Esophagus squamous epithelium (tissue), 5 donors: ENCODE results near the gene IL1R2. TPM values are rescaled to one million over a fixed set of nuclear protein-coding genes. Genes with fewer than 3 reads are reported as not detected.
A peak's percentile ranks its signal among the peaks of the same experiment; 100 is the strongest.

Experiments
- DNase-seq: peaks from one replicate; lab custom pipeline; 2025; lab: John Stamatoyannopoulos, UW
- H3K27ac ChIP-seq, 4 donors: fragments of 200-600 bp; sonication (generic); one replicate each; pipeline ENCODE4 v1.5.1; 2016 to 2019; ENCODE audit warnings: mild to moderate bottlenecking in 1 of 4
- H3K27me3 ChIP-seq, 4 donors: fragments of 200-600 bp; sonication (generic); 1 replicate in 3 of 4; 2 replicates in 1 of 4; pipeline versions ENCODE4 v1.5.1 to v1.6.0; 2017 to 2021; ENCODE audit warnings: antibody characterized with exemption in 1 of 4
- H3K36me3 ChIP-seq, 3 donors: fragments of 200-600 bp; sonication (generic); one replicate each; pipeline ENCODE4 v1.5.1; 2016 to 2019
- H3K4me1 ChIP-seq, 3 donors: fragments of 200-600 bp; sonication (generic); one replicate each; pipeline ENCODE4 v1.5.1; 2017 to 2019
- H3K4me3 ChIP-seq, 4 donors: fragments of 200-600 bp; sonication (generic); 1 replicate in 3 of 4; 2 replicates in 1 of 4; pipeline ENCODE4 v1.5.1; 2016 to 2019; ENCODE audit warnings: mild to moderate bottlenecking in 2 of 4, moderate library complexity in 1 of 4
- H3K9me3 ChIP-seq, 3 donors: fragments of 200-600 bp; sonication (generic); one replicate each; pipeline ENCODE4 v1.5.1; 2016 to 2019
- POLR2A ChIP-seq, 4 donors: fragments of 450-650 bp; IDR thresholded peaks; one replicate each; pipeline ENCODE4 v1.6.1; 2017; ENCODE audit warnings: antibody characterized with exemption in 4 of 4, mild to moderate bottlenecking in 4 of 4, moderate library complexity in 3 of 4
- WGBS, 2 donors: methylation state at CpG; one replicate each; pipeline ENCODE4 v1.1.5; 2018; 5-methylcytosine and 5-hydroxymethylcytosine counted together
- intact Hi-C: fragments of 100-400 bp; cut with DNase I; formaldehyde crosslinking; loops from one replicate; pipeline ENCODE4 v1.15.0; 2022
- total RNA-seq, 4 donors: library from RNA; depleted of rRNA; stranded (reverse); fragments of >200 nt; gene quantifications; one replicate each; pipeline ENCODE4 v1.1.0, GENCODE V29; 2016
- TF ChIP-seq, protein P1 (sequence below), 6 experiments: fragments of 450-650 bp in 4 of 6; fragments of 200-600 bp in 2 of 6; sonication (generic) in 2 of 6; IDR thresholded peaks; one replicate each; pipeline ENCODE4 v1.5.1; 2016 to 2019; ENCODE audit warnings: antibody characterized with exemption in 6 of 6, mild to moderate bottlenecking in 4 of 6, moderate library complexity in 4 of 6
- donor health status: DM: yes; HTN: yes; CAD: no.

IL1R2 gene
- total RNA-seq, 4 donors from 2014 or later = 24.1 to 182 (median 78.0) TPM

DNA sequence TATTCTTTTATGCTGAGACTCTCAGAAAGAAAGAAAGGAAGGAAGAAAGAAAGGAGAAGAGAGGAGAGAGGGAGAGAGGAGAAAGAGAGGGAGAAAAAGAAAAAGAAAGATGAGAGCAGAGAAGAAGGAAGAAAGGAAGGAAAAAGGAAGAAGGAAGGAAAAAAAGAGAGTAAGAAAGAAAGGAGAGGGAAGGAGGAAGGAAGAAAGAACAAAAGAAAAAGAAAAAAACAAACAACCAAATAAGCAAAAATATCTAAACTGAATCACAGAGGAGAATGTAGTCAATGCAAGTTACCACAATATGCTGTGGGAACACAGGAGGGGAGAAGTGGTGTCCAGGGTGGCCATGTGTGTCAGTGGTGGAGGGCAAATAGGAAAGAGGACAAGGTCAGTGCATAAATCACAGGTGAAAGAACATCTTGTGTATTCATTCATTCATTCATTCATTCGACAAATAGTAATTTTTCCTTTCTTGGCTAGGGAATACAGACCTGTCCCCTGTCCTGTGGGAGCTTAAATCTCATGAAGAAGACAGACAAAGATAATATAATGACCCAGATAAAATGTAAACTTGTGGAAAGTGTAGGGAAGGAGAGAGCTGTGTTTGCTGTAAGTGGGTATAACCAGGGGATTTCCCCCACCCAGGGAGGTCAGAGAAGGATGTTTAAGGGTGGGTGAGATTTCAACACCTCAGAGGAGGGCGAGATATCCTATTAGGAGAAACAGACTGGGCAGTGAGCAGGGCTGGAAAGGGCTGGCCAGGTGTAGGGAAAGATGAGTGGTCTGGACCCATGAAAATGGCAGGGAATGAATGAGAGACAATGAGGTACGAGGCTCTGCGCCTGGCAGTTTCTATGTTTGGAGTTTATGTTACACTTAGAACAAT lies 50.7 kb downstream of the IL1R2 start:
- 89 to 91% methylated on average over 4 of the region's 4 CpGs for WGBS, 2 donors

DNA sequence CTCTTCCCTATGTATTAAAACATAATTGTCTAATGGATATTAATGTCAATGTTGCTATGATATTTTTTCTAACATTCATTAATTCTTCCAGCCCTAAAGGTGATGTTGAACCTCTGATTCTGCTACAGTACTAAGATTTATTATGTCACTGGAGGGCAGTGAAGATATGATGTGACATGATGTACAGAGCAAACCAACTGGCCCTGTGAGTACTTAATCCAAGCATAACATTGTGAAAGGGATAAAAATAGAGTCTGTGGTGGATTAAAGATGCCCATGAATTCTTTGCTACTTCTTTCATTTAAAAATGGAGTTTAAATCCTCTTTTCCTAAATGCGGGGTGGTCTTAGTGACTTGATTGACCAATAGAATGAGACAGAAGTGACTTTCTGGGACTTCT lies 51.8 kb downstream of the IL1R2 start:
- Histone ChIP-seq H3K27me3 (no peaks in the 10 kb centered on the region), H3K9me3 (no peaks in the 10 kb centered on the region), H3K27ac (no peak overlapping the region), H3K4me1 (peaks cover 0 to 30% (median 13%) of the 10 kb centered on the region in 3 donors), H3K36me3 (no peaks in the 10 kb centered on the region), H3K4me3 (no peak overlapping the region)
- 84 to 100% methylated on average over 1 of the region's 1 CpG for WGBS, 2 donors
- DNase-seq = no peak
- no peak for TF ChIP-seq POLR2A (IDR thresholded peaks at IDR 0.05)
- TF ChIP-seq, protein P1, sequence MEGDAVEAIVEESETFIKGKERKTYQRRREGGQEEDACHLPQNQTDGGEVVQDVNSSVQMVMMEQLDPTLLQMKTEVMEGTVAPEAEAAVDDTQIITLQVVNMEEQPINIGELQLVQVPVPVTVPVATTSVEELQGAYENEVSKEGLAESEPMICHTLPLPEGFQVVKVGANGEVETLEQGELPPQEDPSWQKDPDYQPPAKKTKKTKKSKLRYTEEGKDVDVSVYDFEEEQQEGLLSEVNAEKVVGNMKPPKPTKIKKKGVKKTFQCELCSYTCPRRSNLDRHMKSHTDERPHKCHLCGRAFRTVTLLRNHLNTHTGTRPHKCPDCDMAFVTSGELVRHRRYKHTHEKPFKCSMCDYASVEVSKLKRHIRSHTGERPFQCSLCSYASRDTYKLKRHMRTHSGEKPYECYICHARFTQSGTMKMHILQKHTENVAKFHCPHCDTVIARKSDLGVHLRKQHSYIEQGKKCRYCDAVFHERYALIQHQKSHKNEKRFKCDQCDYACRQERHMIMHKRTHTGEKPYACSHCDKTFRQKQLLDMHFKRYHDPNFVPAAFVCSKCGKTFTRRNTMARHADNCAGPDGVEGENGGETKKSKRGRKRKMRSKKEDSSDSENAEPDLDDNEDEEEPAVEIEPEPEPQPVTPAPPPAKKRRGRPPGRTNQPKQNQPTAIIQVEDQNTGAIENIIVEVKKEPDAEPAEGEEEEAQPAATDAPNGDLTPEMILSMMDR (IDR thresholded peaks at IDR 0.05) = no peak
- intact Hi-C loops = no loop called here

More for the DNA sequence above, 50.7 kb downstream of the IL1R2 start:
- DNase-seq = no peak
- Histone ChIP-seq H3K27ac (no peak overlapping the region), H3K36me3 (no peaks in the 10 kb centered on the region), H3K4me3 (no peak overlapping the region), H3K27me3 (no peaks in the 10 kb centered on the region), H3K9me3 (no peaks in the 10 kb centered on the region), H3K4me1 (peaks cover 0 to 34% (median 13%) of the 10 kb centered on the region in 3 donors)
- TF ChIP-seq, protein P1 (IDR thresholded peaks at IDR 0.05) = no peak
- intact Hi-C loops = no loop called here

DNA sequence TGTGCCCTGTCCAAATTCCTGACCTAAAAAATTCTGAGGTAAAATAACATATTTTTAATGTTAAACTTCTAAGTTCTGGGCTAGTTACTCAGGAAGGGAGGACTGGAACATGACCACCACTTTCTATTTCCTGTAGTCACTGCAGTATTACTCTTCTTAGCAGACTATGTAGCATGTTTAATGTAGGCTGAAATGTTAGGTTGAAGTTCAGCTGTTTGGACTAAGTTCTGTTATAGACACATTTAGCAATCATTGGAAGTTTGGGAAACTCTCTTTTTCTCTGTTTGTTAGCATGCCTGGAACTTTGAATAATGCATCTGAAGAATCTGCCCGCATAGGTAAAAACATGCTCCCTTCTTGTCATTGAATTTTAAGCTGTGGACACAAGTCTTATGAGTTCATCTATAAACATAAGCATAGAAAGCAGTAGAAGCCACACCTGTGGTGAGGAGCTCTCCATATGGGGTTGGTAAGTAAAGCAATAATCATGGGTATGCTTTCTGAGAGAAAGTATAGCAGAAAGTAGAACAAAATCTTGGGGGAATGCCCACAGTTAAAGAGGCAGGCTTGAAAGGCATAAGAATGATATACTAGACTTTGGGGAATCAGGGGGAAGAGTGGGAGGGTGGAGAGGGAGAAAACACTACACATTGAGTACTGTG lies 52.6 kb downstream of the IL1R2 start:
- WGBS, 2 donors = 85 to 93% methylated on average over 1 of the region's 1 CpG
- no peak overlapping the region for H3K27ac ChIP-seq
- no peaks in the 10 kb centered on the region for H3K36me3 ChIP-seq
- no peaks in the 10 kb centered on the region for H3K27me3 ChIP-seq
- no peak for TF ChIP-seq POLR2A (IDR thresholded peaks at IDR 0.05)
- TF ChIP-seq, protein P1 (IDR thresholded peaks at IDR 0.05) = no peak
- DNase-seq = no peak
- H3K4me3 ChIP-seq = no peak overlapping the region
- H3K9me3 ChIP-seq = no peaks in the 10 kb centered on the region
- H3K4me1 ChIP-seq = peaks cover 0 to 38% (median 19%) of the 10 kb centered on the region in 3 donors
- intact Hi-C loops = no loop called here

DNA sequence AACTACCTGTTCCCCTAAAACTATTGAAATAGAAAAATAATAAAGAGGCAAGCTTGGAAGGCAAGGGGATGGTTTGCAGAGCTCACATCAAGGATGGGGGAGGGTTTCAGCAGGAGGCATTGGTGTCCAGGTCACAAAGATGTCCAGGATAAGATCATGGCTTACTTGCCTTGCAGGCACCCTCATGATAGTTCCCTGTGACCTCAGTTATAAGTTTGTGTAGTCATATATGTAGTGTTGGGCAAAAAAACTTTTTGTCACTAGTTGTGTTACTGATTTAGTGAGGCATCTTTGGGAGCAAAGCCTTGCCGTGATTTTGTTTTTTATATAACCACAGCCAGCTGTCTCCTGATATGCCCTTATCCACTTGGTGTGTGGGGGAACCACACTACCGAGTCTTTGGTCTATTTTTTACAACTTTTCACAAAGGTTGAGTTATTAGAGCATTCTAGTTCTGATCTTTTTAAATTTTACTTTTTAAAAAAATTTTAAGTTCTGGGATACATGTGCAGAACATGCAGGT lies 53.3 kb downstream of the IL1R2 start:
- H3K4me3 ChIP-seq = no peak overlapping the region
- no peaks in the 10 kb centered on the region for H3K9me3 ChIP-seq
- no peak for TF ChIP-seq POLR2A (IDR thresholded peaks at IDR 0.05)
- TF ChIP-seq, protein P1 (IDR thresholded peaks at IDR 0.05) = no peak
- H3K36me3 ChIP-seq = no peaks in the 10 kb centered on the region
- no peak for DNase-seq
- intact Hi-C loops = no loop called here
- peak overlapping the region in 1 of 4 donors; percentile 83 for H3K27ac ChIP-seq
- H3K4me1 ChIP-seq = peaks cover 4 to 44% (median 24%) of the 10 kb centered on the region in 3 donors
- no peaks in the 10 kb centered on the region for H3K27me3 ChIP-seq
- WGBS, 2 donors = 78 to 82% methylated on average over 2 of the region's 2 CpGs

GRCh38 chr2:102045697-102046096 lies 53.9 kb downstream of the IL1R2 start:
- 76 to 88% methylated on average over 3 to 5 of the region's 6 CpGs for WGBS, 2 donors
- H3K36me3 ChIP-seq = no peaks in the 10 kb centered on the region
- H3K4me3 ChIP-seq = no peak overlapping the region
- H3K27ac ChIP-seq = peak overlapping the region; percentile 47 to 84 (median 76)
- no peak for DNase-seq
- no peaks in the 10 kb centered on the region for H3K27me3 ChIP-seq
- no peak for TF ChIP-seq POLR2A (IDR thresholded peaks at IDR 0.05)
- TF ChIP-seq, protein P1 (IDR thresholded peaks at IDR 0.05) = no peak
- intact Hi-C loops = no loop called here
- peaks cover 9 to 51% (median 29%) of the 10 kb centered on the region in 3 donors for H3K4me1 ChIP-seq
- H3K9me3 ChIP-seq = no peaks in the 10 kb centered on the region
